HepG2 (cell line): ENCODE measurements around the gene INAFM2. TPM values are rescaled to one million over a fixed set of nuclear protein-coding genes. Genes with fewer than 3 reads are reported as not detected.

ENCODE experiments used
- AGO1 ChIP-seq: fragments of 200-400 bp; formaldehyde crosslinking; IDR thresholded peaks from 2 replicates; pipeline ENCODE4 v1.6.1; 2017; ENCODE audit warnings: mild to moderate bottlenecking, low read depth, low read length, moderate library complexity; ENCODE audit not compliant: poor library complexity, severe bottlenecking
- EED ChIP-seq: sonication (generic); formaldehyde crosslinking; IDR thresholded peaks from 2 replicates; pipeline ENCODE4 v1.5.0; 2020; ENCODE audit warnings: mild to moderate bottlenecking, missing genetic modification reagents
- ELF4 ChIP-seq: sonication (generic); formaldehyde crosslinking; IDR thresholded peaks from 2 replicates; pipeline ENCODE4 v1.5.0; 2020; ENCODE audit warnings: missing genetic modification reagents, mild to moderate bottlenecking, moderate library complexity, borderline replicate concordance
- IKZF5 ChIP-seq: IDR thresholded peaks from 2 replicates; pipeline ENCODE4 v1.6.1; 2018; ENCODE audit warnings: missing genetic modification reagents, mild to moderate bottlenecking, missing compliant biosample characterization
- IRF9 ChIP-seq: sonication (generic); formaldehyde crosslinking; IDR thresholded peaks from 2 replicates; pipeline ENCODE4 v1.8.0; 2022; ENCODE audit warnings: missing genetic modification reagents, mild to moderate bottlenecking, borderline replicate concordance
- NFKB2 ChIP-seq: sonication (generic); formaldehyde crosslinking; IDR thresholded peaks from 2 replicates; pipeline ENCODE4 v1.4.0; 2020; ENCODE audit warnings: missing genetic modification reagents, borderline replicate concordance
- PLSCR1 ChIP-seq: sonication (generic); formaldehyde crosslinking; IDR thresholded peaks from 2 replicates; pipeline ENCODE4 v1.5.0; 2020; ENCODE audit warnings: missing genetic modification reagents, mild to moderate bottlenecking, borderline replicate concordance
- RBAK ChIP-seq: sonication (generic); formaldehyde crosslinking; IDR thresholded peaks from 2 replicates; pipeline ENCODE4 v1.5.1; 2020; ENCODE audit warnings: mild to moderate bottlenecking, missing genetic modification reagents
- REXO4 ChIP-seq: sonication (generic); formaldehyde crosslinking; IDR thresholded peaks from 2 replicates; pipeline ENCODE4 v1.8.0; 2022; ENCODE audit warnings: missing genetic modification reagents, mild to moderate bottlenecking, borderline replicate concordance
- SMARCE1 ChIP-seq: fragments of 450-650 bp; IDR thresholded peaks from 2 replicates; pipeline ENCODE4 v1.6.1; 2017; ENCODE audit warnings: borderline replicate concordance
- SYNCRIP ChIP-seq: fragments of 200-400 bp; formaldehyde crosslinking; IDR thresholded peaks from 2 replicates; pipeline ENCODE4 v1.6.1; 2018; ENCODE audit warnings: mild to moderate bottlenecking, low read depth, low read length; ENCODE audit not compliant: insufficient read depth
- ZBTB38 ChIP-seq: sonication (generic); formaldehyde crosslinking; IDR thresholded peaks from 2 replicates; pipeline ENCODE4 v1.5.1; 2020; ENCODE audit warnings: mild to moderate bottlenecking, missing genetic modification reagents
- ZBTB7A ChIP-seq: sonication (generic); formaldehyde crosslinking; IDR thresholded peaks from 2 replicates; pipeline ENCODE4 v1.8.0; 2022; ENCODE audit warnings: mild to moderate bottlenecking, missing genetic modification reagents
- ZHX1 ChIP-seq: sonication (generic); formaldehyde crosslinking; IDR thresholded peaks from 2 replicates; pipeline ENCODE4 v1.8.1; 2022; ENCODE audit warnings: low read depth, mild to moderate bottlenecking, missing genetic modification reagents
- ZNF414 ChIP-seq: sonication (generic); formaldehyde crosslinking; IDR thresholded peaks from 2 replicates; pipeline ENCODE4 v1.5.0; 2020; ENCODE audit warnings: missing genetic modification reagents
- ZNF678 ChIP-seq: sonication (generic); formaldehyde crosslinking; IDR thresholded peaks from 2 replicates; pipeline ENCODE4 v1.4.0; 2020; ENCODE audit warnings: mild to moderate bottlenecking, missing genetic modification reagents
- ZNF761 ChIP-seq: sonication (generic); formaldehyde crosslinking; conservative IDR thresholded peaks from 2 replicates; pipeline ENCODE4 v1.4.0; 2020; ENCODE audit warnings: mild to moderate bottlenecking, missing genetic modification reagents
- ZNF777 ChIP-seq: sonication (generic); formaldehyde crosslinking; IDR thresholded peaks from 2 replicates; pipeline ENCODE4 v1.4.0; 2020; ENCODE audit warnings: missing genetic modification reagents
- ZSCAN31 ChIP-seq: sonication (generic); formaldehyde crosslinking; IDR thresholded peaks from 2 replicates; pipeline ENCODE4 v1.5.0; 2020; ENCODE audit warnings: low read depth, mild to moderate bottlenecking, missing genetic modification reagents
- polyA plus RNA-seq, 8 experiments: library from polyadenylated mRNA; depleted of rRNA in 3 of 8; stranded (reverse) in 7 of 8; unstranded in 1 of 8; fragments of >200 nt; fragmentation: Illumina TruSeq in 4 of 8; extraction: Trizol in 4 of 8; gene quantifications; 2 replicates each; pipeline versions ENCODE4 v1.2.1 to v1.2.3, GENCODE V29; 2011 to 2016; ENCODE audit warnings: low read depth in 4 of 8, missing spikeins in 1 of 8, mixed read lengths in 1 of 8; ENCODE audit not compliant: insufficient read depth in 1 of 8
- total RNA-seq, 5 experiments: library from RNA; depleted of rRNA; stranded (reverse); fragments of >200 nt; fragmentation: Illumina TruSeq; extraction: Trizol; gene quantifications; 2 replicates each; pipeline ENCODE4 v1.2.3, GENCODE V29; 2016; ENCODE audit warnings: low read depth in 1 of 5

Gene INAFM2
- total and polyA plus RNA-seq, 2 of the 13 experiments (the other 11 are each of a cell fraction or from before 2014, with no cell fraction given): 5.5 to 6.5 TPM

- TF ChIP-seq IRF9 (CRISPR knock-in tag): no peak
- no peak for TF ChIP-seq ZNF761
- no peak for TF ChIP-seq AGO1
- no peak for TF ChIP-seq REXO4
- no peak for TF ChIP-seq ZSCAN31 (CRISPR knock-in tag)
- no peak; the same call in 1 of the 2 replicates for TF ChIP-seq ZHX1 (CRISPR knock-in tag)
- TF ChIP-seq ZNF678: no peak
- 0 out of 2 replicates have a peak, but pooled peaks have one; percentile 11 for TF ChIP-seq ZBTB7A (CRISPR knock-in tag)
- TF ChIP-seq ZBTB38 (CRISPR knock-in tag): 0 out of 2 replicates have a peak, but pooled peaks have one; percentile 40
- no peak for TF ChIP-seq PLSCR1 (CRISPR knock-in tag)
- no peak for TF ChIP-seq IKZF5 (CRISPR knock-in tag)
- peak; percentile 11; the same call in 1 of the 2 replicates for TF ChIP-seq EED (CRISPR knock-in tag)
- TF ChIP-seq SMARCE1: no peak
- TF ChIP-seq RBAK (CRISPR knock-in tag): no peak
- TF ChIP-seq ZNF777 (CRISPR knock-in tag): peak; percentile 90
- no peak for TF ChIP-seq ELF4
- TF ChIP-seq NFKB2 (CRISPR knock-in tag): peak; percentile 47; the same call in 1 of the 2 replicates
- TF ChIP-seq ZNF414: no peak
- no peak for TF ChIP-seq SYNCRIP
These were observed 41.2 kb upstream of the INAFM2 start (continued) for GRCh38 chr15:40282147-40282868.
